ENCODE data around the gene IL17REL.

IL17REL gene

DNA sequence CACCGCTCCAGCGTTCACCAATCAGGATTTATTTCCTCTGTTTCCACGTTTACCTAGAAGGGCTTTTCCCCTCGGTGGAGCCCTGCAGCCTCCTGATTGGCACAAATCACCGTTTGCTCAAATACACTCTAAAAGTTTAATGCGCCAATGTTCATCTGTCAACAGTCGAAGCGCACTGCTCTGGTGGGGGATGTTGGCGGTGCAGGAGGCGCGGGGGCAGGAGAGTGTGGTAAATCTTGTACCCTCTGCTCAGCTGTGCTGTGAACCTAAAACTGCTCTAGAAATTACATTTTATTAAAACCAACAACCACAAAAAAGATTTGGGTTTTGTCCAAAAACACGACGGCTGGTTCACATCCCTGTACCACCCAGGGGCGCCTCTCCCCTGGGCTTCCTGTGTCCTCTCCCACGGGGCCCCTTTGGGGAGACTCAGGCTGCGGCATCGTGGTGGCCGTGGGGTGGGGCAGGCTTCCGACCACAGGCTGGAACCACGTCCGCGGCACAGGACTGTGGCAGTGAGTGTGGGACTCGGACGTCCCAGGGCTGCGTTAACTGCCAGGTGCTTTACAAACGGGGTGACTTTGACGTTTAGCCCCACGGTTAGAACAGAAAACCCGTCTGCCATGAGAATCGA, 32.0 kb upstream of the IL17REL start:
- Histone ChIP-seq H3K27ac (replicated peaks) (no peak overlapping the region), H3K27me3 (ENCODE audit: insufficient read depth, poor library complexity, severe bottlenecking) (peaks cover 12% of the 10 kb centered on the region), H3K4me3 (replicated peaks; ENCODE audit: insufficient read depth, low read length) (no peak overlapping the region)
- TF ChIP-seq GABPA (IDR thresholded peaks at IDR 0.05; ENCODE audit: low read depth): no peak
- no peak for TF ChIP-seq POLR2AphosphoS5 (IDR thresholded peaks at IDR 0.05; ENCODE audit: low read depth)
- TF ChIP-seq SPI1 (IDR thresholded peaks at IDR 0.05; ENCODE audit: borderline replicate concordance, low read depth): no peak
- no peak for TF ChIP-seq CTCF (IDR thresholded peaks at IDR 0.05; ENCODE audit: insufficient read depth, low read length)
- no peak for TF ChIP-seq REST (IDR thresholded peaks at IDR 0.05; ENCODE audit: insufficient replicate concordance, low read depth)
- DNase-seq (ENCODE audit: low read depth in 1 of 2, low spot score in 1 of 2): no peak

- Histone ChIP-seq H3K4me3 (replicated peaks; ENCODE audit: insufficient read depth, low read length) (no peak overlapping the region), H3K27ac (replicated peaks) (no peak overlapping the region), H3K27me3 (ENCODE audit: insufficient read depth, poor library complexity, severe bottlenecking) (peaks cover 12% of the 10 kb centered on the region)
- no peak for TF ChIP-seq REST (IDR thresholded peaks at IDR 0.05; ENCODE audit: insufficient replicate concordance, low read depth)
- no peak for TF ChIP-seq SPI1 (IDR thresholded peaks at IDR 0.05; ENCODE audit: borderline replicate concordance, low read depth)
- TF ChIP-seq GABPA (IDR thresholded peaks at IDR 0.05; ENCODE audit: low read depth): no peak
- TF ChIP-seq POLR2AphosphoS5 (IDR thresholded peaks at IDR 0.05; ENCODE audit: low read depth): no peak
- no peak for TF ChIP-seq CTCF (IDR thresholded peaks at IDR 0.05; ENCODE audit: insufficient read depth, low read length)
- DNase-seq (ENCODE audit: low read depth in 1 of 2, low spot score in 1 of 2): no peak
These were observed 28.9 kb upstream of the IL17REL start for GRCh38 chr22:50041361-50042065.

DNA sequence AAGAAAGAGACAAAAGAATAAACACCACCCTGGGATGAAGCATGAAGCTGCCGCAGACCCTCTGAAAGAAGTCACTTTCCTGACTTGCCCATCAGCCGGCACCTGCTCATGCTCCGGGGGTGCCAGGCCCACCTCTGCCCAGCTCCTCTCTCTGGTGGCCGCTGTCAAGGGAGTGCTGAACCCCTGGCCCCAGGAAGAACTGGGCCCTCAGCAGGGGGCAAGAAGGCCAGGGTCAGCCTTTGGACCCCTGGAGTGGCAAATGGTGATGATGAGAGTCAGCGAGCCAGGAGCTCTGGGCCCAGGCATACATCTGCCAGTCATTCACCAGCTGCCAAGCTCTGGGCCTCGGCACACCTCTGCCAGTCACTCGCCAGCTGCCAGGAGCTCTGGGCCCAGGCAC, 28.2 kb upstream of the IL17REL start:
- H3K4me3 ChIP-seq (replicated peaks; ENCODE audit: insufficient read depth, low read length): no peak overlapping the region
- H3K27me3 ChIP-seq (ENCODE audit: insufficient read depth, poor library complexity, severe bottlenecking): peaks cover 14% of the 10 kb centered on the region
- H3K27ac ChIP-seq (replicated peaks): no peak overlapping the region
- TF ChIP-seq SPI1 (IDR thresholded peaks at IDR 0.05; ENCODE audit: borderline replicate concordance, low read depth): no peak
- TF ChIP-seq CTCF (IDR thresholded peaks at IDR 0.05; ENCODE audit: insufficient read depth, low read length): no peak
- TF ChIP-seq GABPA (IDR thresholded peaks at IDR 0.05; ENCODE audit: low read depth): no peak
- TF ChIP-seq POLR2AphosphoS5 (IDR thresholded peaks at IDR 0.05; ENCODE audit: low read depth): no peak
- no peak for TF ChIP-seq REST (IDR thresholded peaks at IDR 0.05; ENCODE audit: insufficient replicate concordance, low read depth)
- no peak for DNase-seq (ENCODE audit: low read depth in 1 of 2, low spot score in 1 of 2)

Data from HL-60 (cell line).